ACHN (cell line): Measurements from ENCODE around the gene ULK3.
A peak's percentile ranks its signal among the peaks of the same experiment; 100 is the strongest.

Experiments
- DNase-seq: peaks from one replicate; pipeline ENCODE4 v3.0.0-alpha.2; 2015
- in situ Hi-C: cut with HindIII; loops from 2 replicates; pipeline ENCODE4 v1.10.0; 2017; ENCODE audit warnings: low sequenced_read_pairs, low pct_ligation_motif_present, low pct_unique_long_range_greater_than_20kb

Gene ULK3

DNA sequence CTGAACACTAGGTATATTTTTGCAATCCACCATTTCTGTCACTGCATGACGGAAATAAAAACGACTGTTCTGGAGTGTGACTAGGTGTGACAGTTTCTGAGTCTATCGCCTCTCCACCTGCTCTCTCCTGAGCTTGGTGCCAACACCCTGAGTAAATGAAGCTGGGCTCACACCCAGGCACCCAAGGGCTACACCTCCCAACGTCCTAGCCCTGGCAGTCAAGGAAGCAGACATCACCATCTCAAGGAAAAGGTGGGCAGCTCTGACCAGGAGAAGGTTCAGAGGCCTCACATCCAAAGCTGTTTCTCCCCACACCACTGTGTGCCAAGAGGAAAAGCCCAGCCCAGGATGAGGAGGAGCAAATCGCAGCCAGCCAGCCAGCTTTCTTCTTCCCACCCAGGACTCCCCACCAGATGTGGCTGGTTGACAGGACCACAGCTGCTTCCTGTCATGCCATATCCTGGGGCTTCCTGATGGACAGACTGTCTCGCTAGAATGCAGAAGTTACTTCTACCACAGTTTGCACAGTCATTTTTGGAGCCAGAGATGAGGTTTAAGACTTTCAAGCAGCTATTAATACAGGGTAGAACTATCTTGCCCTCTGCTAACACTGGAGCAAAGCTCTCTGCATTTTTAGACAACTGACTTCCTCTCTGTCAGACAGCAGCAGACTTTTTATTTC is 26.9 kb upstream of the ULK3 start:
- in situ Hi-C loops, result no loop called here
- no peak for DNase-seq

DNA sequence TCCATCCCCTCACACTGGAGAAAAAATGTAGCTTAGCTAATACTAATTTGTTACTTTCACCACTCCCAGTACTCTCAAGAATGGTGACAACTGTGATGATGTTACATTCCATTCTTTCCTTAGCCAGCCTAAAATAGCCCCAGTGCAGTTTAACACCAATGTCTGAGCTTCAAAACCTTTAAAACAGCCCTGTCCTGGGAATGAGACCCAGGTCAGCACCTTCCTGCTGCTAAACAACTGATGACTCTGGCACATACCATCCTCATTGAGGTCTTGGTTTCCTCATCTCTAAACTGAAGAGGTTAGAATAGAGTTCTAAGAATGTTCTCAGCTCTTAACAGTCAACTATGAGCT is 26.4 kb upstream of the ULK3 start:
- in situ Hi-C loops, result no loop called here
- DNase-seq, result no peak

DNA sequence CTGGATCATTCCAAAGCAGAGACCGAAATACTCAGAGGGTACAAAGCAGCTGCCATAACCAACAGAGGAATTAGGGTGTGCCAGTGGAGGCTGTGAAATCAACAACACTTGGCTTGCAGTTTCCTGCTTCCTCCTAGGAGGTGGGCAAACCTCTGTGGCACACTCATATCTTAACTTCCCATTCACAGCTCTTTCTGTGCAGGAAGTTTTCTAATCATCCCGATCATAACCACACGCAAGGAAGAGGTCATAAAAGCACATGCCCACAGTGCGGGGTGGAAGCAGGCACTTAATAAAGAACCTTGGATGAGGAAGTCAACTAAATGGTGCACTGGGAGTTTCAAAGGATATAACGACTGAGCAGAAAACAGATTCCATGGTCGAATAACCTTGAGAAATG is 25.1 kb upstream of the ULK3 start:
- in situ Hi-C loops, result no loop called here
- no peak for DNase-seq

DNA sequence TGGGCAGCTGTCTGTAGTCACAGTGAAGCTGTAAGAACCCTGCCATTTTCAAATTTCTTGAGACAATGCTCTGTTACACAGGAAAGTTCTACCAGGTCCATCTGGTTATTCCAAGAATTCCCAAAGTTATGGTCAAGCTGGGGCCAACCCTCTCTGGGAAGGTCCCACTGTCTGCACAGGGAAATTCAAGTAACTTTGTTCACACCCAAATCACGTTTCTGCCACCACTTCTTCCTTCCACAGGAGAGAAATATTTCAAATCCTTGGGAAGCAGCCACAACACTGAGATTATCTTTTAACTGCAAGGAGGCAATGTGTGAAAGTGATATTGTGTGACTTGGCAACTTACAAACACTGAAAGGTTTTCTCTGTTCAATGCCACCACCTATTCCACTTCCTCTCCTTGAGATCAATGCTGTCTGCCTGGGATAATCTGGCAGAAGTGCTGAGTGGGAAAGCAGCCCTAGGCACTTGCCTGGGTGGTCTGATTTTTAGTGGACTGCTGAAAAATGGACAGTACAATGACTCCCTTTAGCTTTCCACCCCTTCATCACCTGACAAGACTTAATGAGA is 24.6 kb upstream of the ULK3 start:
- in situ Hi-C loops, result no loop called here
- DNase-seq, result no peak

DNA sequence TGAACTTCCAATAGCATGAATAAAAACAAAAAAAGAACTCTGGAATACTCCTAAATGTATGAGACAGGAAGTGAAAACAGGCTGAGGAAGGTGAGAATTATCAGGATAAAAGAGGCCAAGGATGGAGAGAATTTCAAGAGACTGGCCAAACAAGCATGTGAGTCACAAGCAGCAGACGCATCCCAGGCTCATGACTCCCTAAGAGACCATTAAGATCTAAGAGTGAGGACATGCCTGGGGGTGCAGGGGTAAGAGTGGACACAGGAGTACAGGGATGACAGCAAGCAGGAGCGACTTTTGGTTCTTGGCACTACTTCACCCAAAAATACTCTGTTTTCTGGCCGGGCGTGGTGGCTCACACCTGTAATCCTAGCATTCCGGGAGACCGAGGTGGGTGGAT is 23.1 kb upstream of the ULK3 start:
- in situ Hi-C loops, result no loop called here
- DNase-seq, result peak; percentile 64

DNA sequence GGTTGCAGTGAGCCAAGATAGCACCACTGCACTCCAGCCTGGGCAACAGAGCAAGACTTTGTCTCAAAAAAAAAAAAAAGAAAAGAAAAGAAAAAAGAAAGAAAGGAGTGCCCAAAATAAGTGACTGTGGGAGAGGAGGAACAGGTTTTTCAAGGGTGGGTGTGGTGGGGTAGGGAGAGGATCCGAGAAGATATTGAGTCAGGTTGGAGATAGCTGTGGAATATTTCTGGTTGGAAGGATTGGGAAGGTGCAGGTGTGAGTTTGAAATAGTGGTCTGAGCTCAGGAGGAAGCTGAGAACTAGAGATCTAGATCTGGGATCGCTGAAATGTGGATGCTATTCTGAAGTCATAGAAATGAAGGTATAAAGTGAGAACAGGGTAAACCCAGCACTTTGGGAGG is 22.4 kb upstream of the ULK3 start:
- DNase-seq, result no peak
- in situ Hi-C loops, result no loop called here

DNA sequence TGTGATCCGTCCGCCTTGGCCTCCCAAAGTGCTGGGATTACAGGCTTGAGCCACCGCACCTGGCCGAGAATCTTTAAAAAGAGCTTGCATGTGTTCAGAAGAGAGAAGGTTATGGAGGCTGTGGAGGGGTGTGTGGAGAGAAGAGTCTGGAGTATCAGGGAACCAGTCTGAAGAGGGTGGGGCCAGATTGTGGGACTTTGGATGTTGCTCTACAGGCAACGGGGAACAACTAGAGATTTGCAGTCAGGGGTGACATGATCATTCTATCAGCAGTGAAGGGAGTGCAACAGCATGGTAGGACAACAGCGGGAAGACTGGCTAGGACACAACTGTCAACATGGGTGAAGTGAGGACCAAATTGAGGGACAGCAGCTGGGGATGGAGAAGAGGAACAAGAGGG is 21.3 kb upstream of the ULK3 start:
- no peak for DNase-seq
- in situ Hi-C loops, result no loop called here

DNA sequence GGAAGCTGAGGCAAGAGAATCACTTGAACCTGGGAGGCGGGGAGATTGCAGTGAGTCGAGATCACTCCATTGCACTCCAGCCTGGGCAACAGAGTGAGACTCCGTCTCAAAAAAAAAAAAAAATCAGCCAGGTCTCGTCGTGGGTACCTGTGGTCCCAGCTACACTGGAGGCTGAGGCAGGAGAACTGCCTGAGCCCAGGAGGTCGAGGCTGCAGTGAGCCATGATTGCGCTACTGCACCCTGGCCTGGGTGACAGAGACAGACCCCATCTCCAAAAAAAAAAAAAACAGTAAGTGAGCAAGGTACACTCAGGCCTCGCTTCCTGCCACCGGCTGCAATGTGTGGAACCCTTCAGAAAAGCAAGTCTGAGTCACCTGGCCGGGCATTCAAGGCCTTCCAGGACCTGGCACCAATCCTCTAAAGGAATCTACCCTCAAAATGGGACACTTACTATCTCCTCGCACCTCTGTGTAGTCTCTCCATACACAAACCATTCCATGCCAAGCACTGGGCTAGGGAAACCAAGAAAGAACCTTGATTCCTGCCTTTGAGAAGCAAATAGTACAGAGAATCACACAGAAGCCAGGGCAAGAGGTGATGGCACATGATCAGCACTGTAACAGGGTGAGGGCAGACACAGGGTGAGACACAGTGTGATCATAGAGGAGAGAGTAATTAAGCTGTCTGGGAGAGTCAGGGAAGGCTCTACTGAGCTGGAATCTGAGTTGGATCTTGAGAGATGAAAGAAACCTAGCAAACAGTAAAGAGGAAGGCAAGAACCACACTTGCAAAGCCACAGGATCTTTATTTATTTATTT is 20.5 kb upstream of the ULK3 start:
- in situ Hi-C loops, result no loop called here
- peak; percentile 53 for DNase-seq

DNA sequence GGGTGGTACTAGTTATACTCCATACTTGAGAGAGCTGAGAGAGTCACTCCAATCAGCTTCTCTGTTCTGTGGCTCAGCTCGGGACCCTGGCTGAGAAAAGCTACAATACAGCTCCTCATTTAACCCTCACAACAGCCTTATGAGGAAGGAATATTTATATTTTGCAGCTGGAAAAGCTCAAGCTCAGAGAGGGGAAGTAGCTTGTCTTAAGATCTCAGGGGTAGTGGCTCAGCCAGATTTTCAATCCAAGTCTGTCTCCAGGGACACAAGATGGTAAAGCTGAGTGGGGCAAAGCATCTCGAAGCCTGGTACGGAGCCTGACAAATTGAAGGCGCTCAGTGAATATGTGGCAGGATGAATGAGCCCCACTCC is 15.4 kb upstream of the ULK3 start:
- DNase-seq, result no peak

DNA sequence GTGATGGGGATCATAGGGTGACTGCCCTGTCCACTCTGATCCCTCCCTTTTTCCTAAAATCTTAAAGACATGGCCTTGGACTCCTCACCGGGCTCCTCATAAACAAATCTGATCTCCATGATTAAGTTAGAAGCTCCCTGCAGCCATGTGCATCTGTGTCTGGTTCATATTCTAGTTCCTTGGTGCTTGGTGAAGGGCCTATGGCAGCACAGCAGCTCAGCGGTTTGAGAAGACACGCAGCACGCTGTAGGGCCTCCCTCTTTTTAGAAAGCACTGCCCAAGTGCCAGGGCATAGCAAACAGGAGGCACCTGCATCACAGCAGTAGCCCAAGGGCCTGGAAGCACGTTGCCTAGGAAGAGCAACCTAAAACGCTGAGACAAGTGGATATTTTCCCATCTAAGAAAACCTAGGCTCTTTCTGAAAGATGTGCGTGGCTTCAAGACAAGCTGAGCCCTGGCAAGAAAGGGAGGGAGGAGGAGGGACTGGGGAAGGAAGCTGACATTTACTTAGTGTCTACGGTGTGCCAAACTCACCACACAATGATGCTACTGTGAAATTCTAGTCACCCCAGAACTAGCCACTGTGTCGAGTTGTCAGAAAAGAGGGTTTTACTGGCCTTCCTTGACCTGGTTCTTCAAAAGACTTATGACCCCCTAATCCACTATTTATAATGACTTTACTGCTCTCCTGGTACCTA is 14.9 kb upstream of the ULK3 start:
- in situ Hi-C loops, result no loop called here

More for the DNA sequence above, 15.4 kb upstream of the ULK3 start:
- in situ Hi-C loops, result no loop called here

DNA sequence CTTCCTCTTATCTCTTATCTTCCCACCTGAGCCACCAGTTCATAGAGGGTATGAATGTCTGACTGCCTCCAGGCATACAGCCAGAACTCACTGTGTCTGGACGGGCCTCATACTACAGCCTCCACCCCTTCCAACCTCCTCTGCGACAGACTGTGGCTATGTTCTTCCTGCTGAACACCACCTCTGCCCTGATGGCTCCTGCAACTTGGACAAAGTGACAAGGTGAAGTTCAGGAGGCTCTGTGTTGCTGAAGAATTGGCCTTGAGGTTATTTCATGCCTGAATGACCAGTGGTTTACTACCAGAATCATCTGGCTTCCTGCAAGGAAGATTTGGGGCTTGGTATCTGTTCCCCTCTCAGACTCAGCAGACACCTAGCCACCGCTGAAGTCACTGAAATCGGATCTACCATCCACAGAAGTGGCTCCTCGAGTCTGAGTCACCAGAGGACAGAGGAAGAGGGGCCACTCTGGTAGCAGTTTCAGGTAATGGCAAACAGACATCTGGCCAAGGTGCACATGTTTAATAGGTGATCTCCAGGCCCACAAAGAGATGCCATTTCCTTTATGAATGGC is 14.2 kb upstream of the ULK3 start:
- DNase-seq, result no peak
- in situ Hi-C loops, result no loop called here

More for the DNA sequence above, 14.9 kb upstream of the ULK3 start:
- DNase-seq, result no peak

DNA sequence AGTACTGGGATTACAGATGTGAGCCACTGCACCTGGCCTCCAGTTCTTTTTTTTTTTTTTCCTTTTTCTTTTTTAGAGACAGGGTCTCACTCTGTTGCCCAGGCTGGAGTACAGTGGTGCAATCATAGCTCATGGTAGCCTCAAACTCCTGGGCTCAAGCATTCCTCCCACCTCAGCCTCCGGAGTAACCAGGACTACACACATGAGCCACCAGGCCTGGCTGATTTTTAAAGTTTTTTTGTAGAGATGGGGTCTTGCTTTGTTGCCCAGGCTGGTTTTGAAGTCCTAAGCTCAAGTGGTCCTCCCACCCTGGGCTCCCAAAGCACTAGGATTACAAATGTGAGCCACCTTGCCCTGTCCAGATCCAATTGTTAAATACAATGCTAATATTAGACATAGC is 13.6 kb upstream of the ULK3 start:
- in situ Hi-C loops, result no loop called here
- no peak for DNase-seq

DNA sequence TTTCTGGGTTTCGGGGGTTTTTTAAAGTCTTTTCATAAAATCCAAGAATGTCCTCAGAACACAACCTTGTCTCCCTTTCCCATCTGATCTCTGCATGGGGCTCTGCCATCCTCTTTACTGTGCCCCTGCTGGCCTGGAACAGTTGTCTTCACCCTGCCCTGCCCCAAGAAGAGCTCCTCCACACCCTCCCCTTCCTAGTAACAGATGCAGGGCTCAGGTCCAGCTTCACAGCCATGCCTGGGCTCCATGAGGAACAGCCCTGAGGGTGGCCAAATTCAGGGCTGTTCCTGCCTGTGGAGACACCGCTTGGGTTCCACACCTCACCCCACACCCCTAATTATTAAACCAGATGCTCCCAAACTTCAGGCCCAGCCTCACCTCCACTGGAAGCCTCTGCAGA is 12.9 kb upstream of the ULK3 start:
- no peak for DNase-seq
- in situ Hi-C loops, result no loop called here

DNA sequence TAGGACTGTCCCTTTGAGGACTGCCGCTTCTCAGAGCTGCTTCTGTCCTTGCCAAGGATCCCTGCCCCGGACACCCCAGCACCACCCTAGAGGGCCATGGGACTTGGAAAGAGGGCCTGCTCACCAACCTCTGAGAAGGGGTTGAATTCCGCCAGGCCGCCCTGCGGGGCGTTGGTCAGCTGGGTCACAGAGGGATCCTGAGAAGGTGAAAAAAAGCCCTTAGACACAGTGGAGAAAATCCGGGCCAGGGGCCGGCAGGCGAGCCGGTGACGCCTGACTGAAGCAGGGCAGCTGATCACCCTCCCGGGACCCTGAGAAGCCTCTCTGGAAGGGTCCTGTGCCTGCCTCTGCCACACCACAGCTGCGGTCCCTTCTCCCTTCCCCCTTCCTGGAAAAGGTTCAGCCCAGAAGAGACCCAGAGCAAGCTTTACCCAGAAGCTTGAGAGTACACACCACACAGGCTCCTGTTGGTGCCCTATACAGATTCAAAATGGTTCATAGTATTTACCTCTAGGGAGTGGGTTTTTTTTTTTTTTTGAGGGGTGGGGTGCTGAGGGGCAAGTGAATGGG is 11.6 kb upstream of the ULK3 start:
- no peak for DNase-seq
- in situ Hi-C loops, result no loop called here

DNA sequence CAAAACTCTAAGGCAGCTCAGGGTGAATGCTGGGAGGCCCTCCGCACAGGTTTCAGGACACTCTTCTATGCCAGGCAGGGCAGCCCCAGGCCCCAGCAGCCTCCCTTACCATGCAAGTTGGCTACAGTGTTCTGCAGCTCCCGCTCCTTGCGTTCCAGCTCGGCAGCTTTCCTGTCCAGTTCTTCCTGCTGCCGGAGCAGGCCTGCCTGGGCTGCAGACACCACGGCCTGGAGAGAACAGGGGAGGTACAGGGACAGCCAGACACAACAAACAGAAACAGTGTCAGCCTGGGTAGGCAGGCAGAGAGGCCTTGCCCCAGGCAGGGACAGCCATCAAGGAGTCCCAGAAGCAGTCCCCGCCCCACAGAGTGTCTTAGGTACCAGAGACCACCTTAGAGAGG is 9.0 kb upstream of the ULK3 start:
- in situ Hi-C loops, result no loop called here
- DNase-seq, result no peak

DNA sequence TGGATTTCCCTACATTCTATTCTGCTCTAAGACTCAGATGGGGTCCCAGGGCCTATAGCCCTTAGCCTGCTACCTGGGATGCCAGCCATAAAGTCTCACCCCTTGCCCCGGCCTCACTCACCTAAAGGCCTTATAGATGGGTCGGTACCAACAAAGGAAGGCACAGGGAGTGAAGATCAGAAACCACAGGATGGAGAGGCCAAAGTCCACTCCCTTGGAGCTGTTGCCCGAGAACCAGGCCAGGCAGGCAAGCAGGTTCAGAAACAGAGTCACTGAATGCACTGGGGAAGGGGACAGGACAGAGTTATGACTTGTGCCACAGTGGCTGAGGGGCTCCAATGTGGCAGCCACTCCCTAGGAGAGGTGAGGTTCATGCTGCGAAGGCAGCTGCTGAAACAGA is 7.4 kb upstream of the ULK3 start:
- no peak for DNase-seq
- in situ Hi-C loops, result no loop called here

DNA sequence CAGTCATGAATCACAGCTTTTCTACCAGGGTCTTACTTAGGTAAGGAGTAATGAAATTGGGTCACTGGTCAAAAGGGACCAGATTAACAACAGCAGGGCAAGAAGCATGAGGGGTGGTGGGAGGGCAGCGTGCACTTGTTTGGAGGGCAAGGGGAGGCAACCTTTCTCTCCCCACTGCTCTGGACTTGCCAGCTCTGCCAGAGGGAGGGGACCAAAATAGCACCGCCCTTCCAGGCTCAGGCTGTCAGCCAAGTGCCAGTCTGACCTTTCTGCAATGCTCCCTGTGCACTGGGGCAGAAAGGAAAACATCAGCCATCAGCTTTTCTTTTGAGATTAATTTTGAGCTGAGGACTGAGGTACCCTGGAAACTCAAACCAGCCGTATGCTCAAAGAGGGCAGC is 4.5 kb upstream of the ULK3 start:
- in situ Hi-C loops, result no loop called here
- peak; percentile 33 for DNase-seq

DNA sequence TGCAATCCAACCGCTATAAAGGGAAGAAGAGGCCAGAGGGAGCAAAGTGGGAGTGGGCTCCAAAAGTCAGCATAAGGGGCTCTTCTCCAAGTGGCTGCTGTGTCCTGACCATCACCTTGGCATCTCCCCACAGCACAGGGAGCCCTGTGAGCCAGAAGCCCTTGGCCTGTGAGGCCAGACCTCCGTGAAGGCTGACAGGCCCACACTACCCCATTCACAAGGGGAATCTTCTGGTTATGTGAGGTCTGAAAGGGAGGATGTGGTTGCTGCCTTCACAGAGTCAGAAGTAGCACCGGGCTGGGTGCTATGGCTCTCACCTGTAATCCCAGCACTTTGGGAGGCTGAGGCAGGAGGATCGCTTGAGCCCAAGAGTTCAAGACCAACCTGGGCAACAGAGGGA is 2.6 kb upstream of the ULK3 start:
- DNase-seq, result no peak
- in situ Hi-C loops, result no loop called here

DNA sequence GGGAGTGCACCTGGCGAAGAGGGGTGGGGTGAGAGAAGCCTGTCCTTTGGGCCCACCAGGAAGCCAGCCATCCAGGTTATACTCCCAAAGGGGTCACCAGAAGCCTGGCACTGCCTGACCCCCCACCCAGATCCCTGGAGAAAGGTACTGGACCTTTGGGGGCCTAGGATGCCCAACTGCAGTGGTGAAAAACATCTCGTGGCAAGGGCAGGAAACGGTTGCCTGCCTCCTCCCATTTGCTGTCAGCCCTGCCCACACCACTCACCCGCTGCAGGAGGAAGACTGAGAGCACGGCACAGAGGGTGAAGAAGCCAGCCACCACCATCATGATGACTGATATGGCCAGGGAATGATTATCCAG is 2.2 kb upstream of the ULK3 start:
- in situ Hi-C loops, result no loop called here
- no peak for DNase-seq
